Cardiac muscle cell (in vitro differentiated cells and primary cell): Measurements from ENCODE around the gene SHROOM2. TPM values are rescaled to one million over a fixed set of nuclear protein-coding genes. Genes with fewer than 3 reads are reported as not detected.

ENCODE experiments used
- DNase-seq, 2 donors: peaks; one replicate each; pipeline versions ENCODE4 v3.0.0 to v3.0.0-alpha.2; 2010 to 2017; ENCODE audit warnings: low read depth in 1 of 2, low spot score in 1 of 2
- H3K27ac ChIP-seq: fragments of 200-600 bp; sonication (generic); 2 replicates; pipeline ENCODE4 v1.5.1; 2016
- H3K27me3 ChIP-seq: fragments of 200-600 bp; sonication (generic); 2 replicates; pipeline ENCODE4 v1.6.0; 2016; ENCODE audit warnings: control low read depth
- H3K36me3 ChIP-seq: fragments of 200-600 bp; sonication (generic); 2 replicates; pipeline ENCODE4 v1.5.1; 2016; ENCODE audit warnings: control low read depth
- H3K4me1 ChIP-seq: fragments of 200-600 bp; sonication (generic); 2 replicates; pipeline ENCODE4 v1.8.1; 2017; ENCODE audit warnings: low read depth, mild to moderate bottlenecking, mixed run types
- H3K4me3 ChIP-seq: fragments of 200-600 bp; sonication (generic); 2 replicates; pipeline ENCODE4 v1.5.1; 2016; ENCODE audit warnings: mild to moderate bottlenecking
- H3K9me3 ChIP-seq: fragments of 200-600 bp; sonication (generic); 2 replicates; pipeline ENCODE4 v1.5.1; 2017; ENCODE audit warnings: low read depth, mild to moderate bottlenecking, control low read depth
- polyA plus RNA-seq: library from polyadenylated mRNA; unstranded; fragments of >200 nt; fragmentation: Nextera tagmentation; extraction: Ambion mirVana; gene quantifications from 2 replicates; pipeline ENCODE4 v1.2.1, GENCODE V29; 2016
- total RNA-seq: library from RNA; depleted of rRNA; stranded (reverse); fragments of >200 nt; gene quantifications from 2 replicates; pipeline ENCODE4 v1.2.3, GENCODE V29; 2016
- TF ChIP-seq, protein P1 (sequence below): IDR thresholded peaks from 2 replicates; pipeline ENCODE4 v1.5.1; 2012; ENCODE audit warnings: low read depth, mild to moderate bottlenecking, low read length

The SHROOM2 gene
- total and polyA plus RNA-seq, 2 experiments from 2014 or later = 14.8 to 32.9 TPM

DNA sequence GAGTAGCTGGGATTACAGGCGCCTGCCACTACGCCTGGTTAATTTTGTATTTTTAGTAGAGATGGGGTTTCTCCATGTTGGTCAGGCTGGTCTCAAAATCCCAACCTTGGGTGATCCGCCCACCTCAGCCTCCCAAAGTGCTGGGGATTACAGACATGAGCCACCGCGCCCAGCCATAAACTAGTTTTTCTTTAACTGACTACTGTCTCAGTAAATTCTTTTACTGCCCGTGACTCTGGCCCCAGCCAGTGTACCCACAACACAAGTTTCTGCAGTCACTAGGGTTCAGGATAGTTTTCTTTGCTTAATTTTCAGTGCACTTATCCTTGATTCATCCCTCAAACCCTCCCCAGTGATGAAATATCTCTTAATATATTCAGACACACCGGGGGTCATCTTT lies 8.3 kb downstream of the SHROOM2 start:
- no peak for DNase-seq
- no peaks in the 10 kb centered on the region for H3K9me3 ChIP-seq
- H3K27ac ChIP-seq = no peak overlapping the region
- TF ChIP-seq, protein P1, sequence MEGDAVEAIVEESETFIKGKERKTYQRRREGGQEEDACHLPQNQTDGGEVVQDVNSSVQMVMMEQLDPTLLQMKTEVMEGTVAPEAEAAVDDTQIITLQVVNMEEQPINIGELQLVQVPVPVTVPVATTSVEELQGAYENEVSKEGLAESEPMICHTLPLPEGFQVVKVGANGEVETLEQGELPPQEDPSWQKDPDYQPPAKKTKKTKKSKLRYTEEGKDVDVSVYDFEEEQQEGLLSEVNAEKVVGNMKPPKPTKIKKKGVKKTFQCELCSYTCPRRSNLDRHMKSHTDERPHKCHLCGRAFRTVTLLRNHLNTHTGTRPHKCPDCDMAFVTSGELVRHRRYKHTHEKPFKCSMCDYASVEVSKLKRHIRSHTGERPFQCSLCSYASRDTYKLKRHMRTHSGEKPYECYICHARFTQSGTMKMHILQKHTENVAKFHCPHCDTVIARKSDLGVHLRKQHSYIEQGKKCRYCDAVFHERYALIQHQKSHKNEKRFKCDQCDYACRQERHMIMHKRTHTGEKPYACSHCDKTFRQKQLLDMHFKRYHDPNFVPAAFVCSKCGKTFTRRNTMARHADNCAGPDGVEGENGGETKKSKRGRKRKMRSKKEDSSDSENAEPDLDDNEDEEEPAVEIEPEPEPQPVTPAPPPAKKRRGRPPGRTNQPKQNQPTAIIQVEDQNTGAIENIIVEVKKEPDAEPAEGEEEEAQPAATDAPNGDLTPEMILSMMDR = no peak
- no peaks in the 10 kb centered on the region for H3K27me3 ChIP-seq
- H3K4me3 ChIP-seq = no peak overlapping the region
- H3K36me3 ChIP-seq = no peaks in the 10 kb centered on the region
- peaks cover 7% of the 10 kb centered on the region for H3K4me1 ChIP-seq

DNA sequence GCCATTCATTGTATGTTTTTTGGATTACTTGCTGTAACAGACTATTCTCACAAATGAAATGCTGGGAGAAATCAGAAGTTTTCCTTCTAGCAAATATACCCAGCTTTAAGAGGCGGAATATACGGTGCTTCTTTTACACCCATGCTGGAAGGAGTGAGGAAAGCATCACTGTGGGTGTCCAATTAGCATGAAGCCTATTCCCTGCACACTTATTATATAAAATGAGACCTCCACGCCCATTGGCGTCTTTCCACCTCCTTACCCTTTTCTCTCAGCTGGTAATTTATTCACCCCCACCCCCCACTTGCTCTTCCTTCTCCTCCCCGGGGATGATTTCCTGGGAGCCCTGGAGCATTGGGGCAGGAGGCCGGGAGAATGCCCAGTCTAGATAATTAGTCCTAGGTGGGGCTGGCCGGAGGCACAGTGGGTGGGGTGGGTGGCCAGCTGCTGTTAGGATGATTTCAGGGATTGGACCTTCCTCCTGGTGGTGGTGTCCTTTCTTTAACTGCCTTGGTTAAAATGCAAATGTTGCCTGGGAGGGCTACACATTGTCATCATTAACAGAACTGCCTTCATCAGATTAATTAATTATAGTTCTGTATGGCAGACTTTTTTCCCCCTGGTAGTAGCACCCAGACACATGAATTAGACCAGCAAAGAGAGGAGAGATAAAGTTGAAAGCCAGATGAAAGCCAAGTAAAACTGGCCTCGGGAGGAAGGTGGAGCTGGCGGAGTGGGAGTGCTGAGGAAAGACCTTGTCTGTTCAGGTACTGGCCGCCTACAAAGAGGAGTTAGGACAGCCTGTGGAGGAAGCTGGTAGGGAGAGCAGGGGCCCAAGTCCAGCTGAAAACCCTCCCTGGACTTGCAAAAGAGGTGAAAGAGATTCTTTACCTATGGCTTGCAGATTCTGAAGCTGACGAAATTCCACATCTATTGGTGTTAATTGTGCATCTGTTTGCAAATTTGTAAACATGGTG lies 11.4 kb downstream of the SHROOM2 start:
- peaks cover 3% of the 10 kb centered on the region for H3K4me1 ChIP-seq
- H3K27ac ChIP-seq = no peak overlapping the region
- no peaks in the 10 kb centered on the region for H3K27me3 ChIP-seq
- H3K9me3 ChIP-seq = no peaks in the 10 kb centered on the region
- no peak overlapping the region for H3K4me3 ChIP-seq
- peak in 1 of 2 donors; percentile 13 for DNase-seq
- TF ChIP-seq, protein P1 = no peak
- H3K36me3 ChIP-seq = no peaks in the 10 kb centered on the region

DNA sequence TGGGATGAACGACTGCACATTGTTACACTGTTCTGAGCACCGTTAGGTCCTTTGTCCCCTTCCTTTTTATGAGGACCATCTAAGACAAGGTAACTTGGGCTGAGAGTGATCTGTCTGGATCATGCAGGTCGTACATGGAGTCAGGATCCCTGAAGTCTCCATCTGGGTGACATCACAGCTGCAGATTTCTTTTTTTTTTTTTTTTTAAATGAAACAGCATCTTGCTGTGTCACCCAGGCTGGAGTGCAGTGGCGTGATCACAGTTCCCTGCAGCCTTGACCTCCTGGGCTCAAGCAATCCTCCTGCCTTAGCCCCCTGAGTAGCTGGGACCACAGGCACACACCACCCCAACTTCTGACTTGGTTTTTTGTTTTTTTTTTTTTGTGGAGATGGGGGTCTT lies 16.5 kb downstream of the SHROOM2 start:
- Histone ChIP-seq H3K36me3 (no peaks in the 10 kb centered on the region), H3K4me3 (no peak overlapping the region), H3K9me3 (no peaks in the 10 kb centered on the region), H3K4me1 (peaks cover 8% of the 10 kb centered on the region), H3K27ac (no peak overlapping the region), H3K27me3 (no peaks in the 10 kb centered on the region)
- TF ChIP-seq, protein P1 = no peak
- no peak for DNase-seq

DNA sequence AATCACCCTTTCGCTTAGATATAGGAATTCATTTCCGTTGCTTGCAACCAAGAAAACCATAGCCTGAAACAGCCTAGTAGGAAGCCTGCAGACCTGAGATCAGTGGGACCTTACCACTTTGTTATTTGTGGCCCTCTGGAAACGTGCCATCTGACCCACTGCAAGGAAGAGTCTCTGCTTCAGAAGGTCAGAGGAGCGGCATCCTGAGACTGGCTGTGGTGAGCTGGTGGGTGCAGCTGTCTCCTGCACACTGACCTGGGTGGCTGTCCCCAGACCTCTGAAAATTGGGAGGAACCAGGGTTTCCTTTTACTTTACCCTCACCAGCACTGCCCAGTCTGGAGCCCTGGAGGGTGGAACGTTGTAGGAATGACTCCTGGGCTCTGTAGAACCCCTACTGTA lies 18.2 kb downstream of the SHROOM2 start:
- no peak overlapping the region for H3K27ac ChIP-seq
- H3K9me3 ChIP-seq = no peaks in the 10 kb centered on the region
- H3K36me3 ChIP-seq = no peaks in the 10 kb centered on the region
- H3K27me3 ChIP-seq = no peaks in the 10 kb centered on the region
- no peak for DNase-seq
- no peak overlapping the region for H3K4me3 ChIP-seq
- TF ChIP-seq, protein P1 = no peak
- peaks cover 7% of the 10 kb centered on the region for H3K4me1 ChIP-seq

DNA sequence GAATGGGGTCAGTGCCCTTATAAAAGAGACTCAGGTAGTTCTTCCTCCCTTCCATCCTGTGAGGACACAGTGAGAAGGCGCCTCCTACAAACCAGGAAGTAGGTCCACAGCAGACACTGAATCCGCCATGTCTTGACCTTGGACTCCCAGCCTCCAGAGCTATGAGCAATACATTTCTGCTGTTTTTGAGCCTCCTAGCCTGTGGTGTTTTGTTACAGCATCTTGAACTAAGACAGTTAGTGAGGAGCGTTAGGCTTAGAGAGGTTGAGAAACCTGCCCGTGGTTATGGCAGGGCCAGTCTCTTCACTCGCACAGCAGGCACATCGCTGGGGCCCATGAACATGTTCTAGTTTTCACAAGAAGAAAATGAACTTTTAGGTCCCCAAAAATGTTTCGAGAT lies 19.7 kb downstream of the SHROOM2 start:
- TF ChIP-seq, protein P1 = no peak
- Histone ChIP-seq H3K27ac (no peak overlapping the region), H3K36me3 (no peaks in the 10 kb centered on the region), H3K9me3 (no peaks in the 10 kb centered on the region), H3K27me3 (no peaks in the 10 kb centered on the region), H3K4me1 (peaks cover 7% of the 10 kb centered on the region), H3K4me3 (no peak overlapping the region)
- DNase-seq = no peak
